IMR-90 (cell line): Measurements from ENCODE around the gene IKZF3. TPM values are rescaled to one million over a fixed set of nuclear protein-coding genes. Genes with fewer than 3 reads are reported as not detected.

Experiments used
- ATAC-seq: fragments of 200-7000 bp; cut with Tn5 transposase; 2 replicates; pipeline ENCODE4 v1.9.1; 2020; ENCODE audit warnings: low read depth, mild to moderate bottlenecking, moderate library complexity
- BruUV-seq: library from RNA; stranded (reverse); fragments of 400-500 nt; replicated peaks from 2 replicates; lab custom pipeline; 2021; lab: Mats Ljungman, UMichigan
- CTCF ChIA-PET: fragments of 300-600 bp; formaldehyde crosslinking; extraction: SDS; loops from one replicate; lab custom pipeline; 2021; ENCODE audit warnings: antibody characterized with exemption; lab: Yijun Ruan, JAX
- POLR2A ChIA-PET: fragments of 300-600 bp; sonication (Branson Sonifier 250); formaldehyde crosslinking; loops from one replicate; lab custom pipeline; 2022; ENCODE audit warnings: antibody characterized with exemption; ENCODE audit not compliant: unreplicated experiment; lab: Charles Lee
- DNase-seq: peaks from one replicate; pipeline ENCODE4 v3.0.0; 2013
- H2AFZ ChIP-seq: replicated peaks from 2 replicates; pipeline ENCODE3; 2013; ENCODE audit warnings: low read length, mild to moderate bottlenecking; ENCODE audit not compliant: poor library complexity
- H2AK5ac ChIP-seq: 2 replicates; pipeline ENCODE4 v1.6.1; 2013; ENCODE audit warnings: low read depth, low read length, inconsistent platforms
- H2AK9ac ChIP-seq: replicated peaks from 2 replicates; pipeline ENCODE3; 2013; ENCODE audit warnings: mild to moderate bottlenecking, low read depth, low read length, moderate library complexity; ENCODE audit not compliant: poor library complexity
- H2BK120ac ChIP-seq: 2 replicates; pipeline ENCODE4 v1.6.1; 2013; ENCODE audit warnings: low read depth, low read length, inconsistent platforms
- H2BK15ac ChIP-seq: 3 replicates; pipeline ENCODE4 v1.6.1; 2013; ENCODE audit warnings: low read depth, low read length, inconsistent platforms
- H2BK20ac ChIP-seq: 2 replicates; pipeline ENCODE4 v1.6.1; 2013; ENCODE audit warnings: low read depth, mild to moderate bottlenecking, inconsistent platforms, low read length, moderate library complexity
- H2BK5ac ChIP-seq: 2 replicates; pipeline ENCODE4 v1.6.1; 2013; ENCODE audit warnings: mild to moderate bottlenecking, low read depth, low read length, inconsistent platforms; ENCODE audit not compliant: poor library complexity, severe bottlenecking
- H3K14ac ChIP-seq: replicated peaks from 2 replicates; pipeline ENCODE4 v1.6.1; 2013; ENCODE audit warnings: low read depth, low read length, inconsistent platforms
- H3K18ac ChIP-seq: 2 replicates; pipeline ENCODE4 v1.6.1; 2013; ENCODE audit warnings: low read depth, low read length, control low read depth
- H3K23ac ChIP-seq: 2 replicates; pipeline ENCODE4 v1.6.1; 2013; ENCODE audit warnings: low read depth, low read length, inconsistent platforms
- H3K27ac ChIP-seq: 2 replicates; pipeline ENCODE4 v1.5.1; 2013; ENCODE audit warnings: mild to moderate bottlenecking, control low read depth, low read length; ENCODE audit not compliant: insufficient read depth
- H3K27me3 ChIP-seq: 2 replicates; pipeline ENCODE4 v1.6.1; 2013; ENCODE audit warnings: low read length; ENCODE audit not compliant: control insufficient read depth, insufficient read depth
- H3K36me3 ChIP-seq: 2 replicates; pipeline ENCODE4 v1.6.1; 2013; ENCODE audit warnings: low read length, mixed read lengths; ENCODE audit not compliant: control insufficient read depth, insufficient read depth
- H3K4ac ChIP-seq: 2 replicates; pipeline ENCODE4 v1.6.1; 2013; ENCODE audit warnings: low read depth, low read length, inconsistent platforms
- H3K4me1 ChIP-seq: 2 replicates; pipeline ENCODE4 v1.6.1; 2013; ENCODE audit warnings: low read length, mixed read lengths; ENCODE audit not compliant: control insufficient read depth, insufficient read depth
- H3K4me2 ChIP-seq: 2 replicates; pipeline ENCODE4 v1.6.1; 2013; ENCODE audit warnings: low read depth, mild to moderate bottlenecking, control low read depth, low read length, moderate library complexity
- H3K4me3 ChIP-seq: 2 replicates; pipeline ENCODE4 v1.5.1; 2013; ENCODE audit warnings: low read depth, mild to moderate bottlenecking, control low read depth, low read length, moderate library complexity; ENCODE audit not compliant: insufficient read depth
- H3K56ac ChIP-seq: 2 replicates; pipeline ENCODE4 v1.6.1; 2013; ENCODE audit warnings: low read length, inconsistent platforms; ENCODE audit not compliant: insufficient read depth; ENCODE audit errors: extremely low read depth
- H3K79me1 ChIP-seq, 2 experiments: 2 replicates each; pipeline ENCODE4 v1.6.1; 2013; ENCODE audit warnings: low read length in 2 of 2, inconsistent platforms in 1 of 2, low read depth in 1 of 2
- H3K9ac ChIP-seq: 2 replicates; pipeline ENCODE4 v1.6.1; 2013; ENCODE audit warnings: low read depth, low read length, control low read depth
- H3K9me1 ChIP-seq: 2 replicates; pipeline ENCODE4 v1.6.1; 2013; ENCODE audit warnings: low read length, inconsistent platforms; ENCODE audit not compliant: insufficient read depth
- H3K9me3 ChIP-seq: 2 replicates; pipeline ENCODE4 v1.6.1; 2013; ENCODE audit warnings: low read length; ENCODE audit not compliant: control insufficient read depth, insufficient read depth
- H4K20me1 ChIP-seq: 2 replicates; pipeline ENCODE4 v1.6.1; 2013; ENCODE audit warnings: low read length, inconsistent platforms; ENCODE audit not compliant: insufficient read depth
- H4K5ac ChIP-seq: 2 replicates; pipeline ENCODE4 v1.6.1; 2013; ENCODE audit warnings: mild to moderate bottlenecking, low read depth, low read length, control low read depth
- H4K8ac ChIP-seq, 2 experiments: 2 replicates each; pipeline ENCODE4 v1.6.1; 2013; ENCODE audit warnings: low read depth in 2 of 2, low read length in 2 of 2, control low read depth in 1 of 2, inconsistent platforms in 1 of 2
- H4K91ac ChIP-seq: 2 replicates; pipeline ENCODE4 v1.6.1; 2013; ENCODE audit warnings: low read depth, low read length, inconsistent platforms; ENCODE audit not compliant: insufficient read depth
- BHLHE40 ChIP-seq: fragments of 150-350 bp; IDR thresholded peaks from 2 replicates; pipeline ENCODE4 v1.6.1; 2016; ENCODE audit warnings: mild to moderate bottlenecking, low read depth, low read length
- CEBPB ChIP-seq: IDR thresholded peaks from 2 replicates; pipeline ENCODE4 v1.6.1; 2012; ENCODE audit warnings: low read depth, low read length, improper control_type of control experiment
- CHD1 ChIP-seq: IDR thresholded peaks from 2 replicates; pipeline ENCODE4 v1.6.1; 2012; ENCODE audit warnings: low read depth, low read length, improper control_type of control experiment
- MXI1 ChIP-seq: IDR thresholded peaks from 2 replicates; pipeline ENCODE4 v1.6.1; 2012; ENCODE audit warnings: low read depth, mild to moderate bottlenecking, low read length, moderate library complexity, borderline replicate concordance
- RCOR1 ChIP-seq: IDR thresholded peaks from 2 replicates; pipeline ENCODE4 v1.6.1; 2012; ENCODE audit warnings: mild to moderate bottlenecking, low read length, improper control_type of control experiment; ENCODE audit not compliant: insufficient replicate concordance
- WGBS, 2 experiments: methylation state at CpG; one replicate each; pipeline versions ENCODE4 v1.1.5 to v1.1.7; 2013; ENCODE audit warnings: missing lambda C conversion rate in 2 of 2; ENCODE audit not compliant: insufficient read length in 1 of 2; ENCODE audit errors: extremely low coverage in 2 of 2; 5-methylcytosine and 5-hydroxymethylcytosine counted together
- dilution Hi-C: fragments of 300-500 bp; cut with HindIII; formaldehyde crosslinking; loops from one replicate; pipeline ENCODE4 v1.14.3; 2018; ENCODE audit warnings: low sequenced_read_pairs; ENCODE audit not compliant: unreplicated experiment
- in situ Hi-C: fragments of 300-500 bp; cut with MboI; formaldehyde crosslinking; loops from 3 replicates; pipeline ENCODE4 v1.14.3; 2019; ENCODE audit warnings: low sequenced_read_pairs, inconsistent platforms, mixed read lengths
- intact Hi-C: fragments of 100-400 bp; cut with micrococcal nuclease; formaldehyde crosslinking; loops from 2 replicates; pipeline ENCODE4 v1.10.0; 2022
- polyA plus RNA-seq, 3 experiments: library from polyadenylated mRNA; depleted of rRNA; stranded (reverse); fragments of >200 nt; gene quantifications; 2 replicates each; pipeline ENCODE4 v1.2.3, GENCODE V29; 2012; ENCODE audit warnings: low replicate concordance in 1 of 3
- total RNA-seq: library from RNA; depleted of rRNA; stranded (reverse); fragments of >200 nt; gene quantifications from 2 replicates; pipeline ENCODE4 v1.2.3, GENCODE V29; 2012
- TF ChIP-seq, protein P1 (sequence below): conservative IDR thresholded peaks from 2 replicates; pipeline ENCODE4 v1.5.1; 2012; ENCODE audit warnings: mild to moderate bottlenecking, low read depth, low read length, improper control_type of control experiment
- TF ChIP-seq, protein P2 (sequence below): fragments of 150-350 bp; IDR thresholded peaks from 2 replicates; pipeline ENCODE4 v1.6.1; 2016; ENCODE audit warnings: low read depth, mild to moderate bottlenecking, low read length, moderate library complexity, borderline replicate concordance

IKZF3 gene
- total and polyA plus RNA-seq, 2 of the 4 experiments (the other 2 are of a cell fraction), result not detected

DNA sequence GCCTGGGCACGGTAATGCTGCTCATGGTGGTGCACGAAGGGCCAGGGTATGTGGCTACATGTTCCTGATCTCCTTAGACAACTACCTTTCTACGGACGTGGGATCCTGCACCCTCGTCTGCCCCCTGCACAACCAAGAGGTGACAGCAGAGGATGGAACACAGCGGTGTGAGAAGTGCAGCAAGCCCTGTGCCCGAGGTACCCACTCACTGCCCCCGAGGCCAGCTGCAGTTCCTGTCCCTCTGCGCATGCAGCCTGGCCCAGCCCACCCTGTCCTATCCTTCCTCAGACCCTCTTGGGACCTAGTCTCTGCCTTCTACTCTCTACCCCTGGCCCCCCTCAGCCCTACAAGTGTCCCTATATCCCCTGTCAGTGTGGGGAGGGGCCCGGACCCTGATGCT, 152.3 kb downstream of the IKZF3 start:
- no peak overlapping the region for H4K8ac ChIP-seq
- no peak overlapping the region for H2BK120ac ChIP-seq
- in situ Hi-C loops (no loop called here), intact Hi-C loops (no loop called here), dilution Hi-C loops (no loop called here)
- H3K9me3 ChIP-seq, result no peaks in the 10 kb centered on the region
- H2BK15ac ChIP-seq, result no peak overlapping the region
- peaks cover 1% of the 10 kb centered on the region; the same call in 1 of the 2 replicates for H4K20me1 ChIP-seq
- no peak overlapping the region for H3K9ac ChIP-seq
- no peak overlapping the region for H3K4me2 ChIP-seq
- ATAC-seq, result no peak
- no peak for DNase-seq
- WGBS, 2 experiments, result 100% methylated on average over 1 of the region's 10 CpGs; no CpG with 5 or more reads in 1 of the 2 experiments
- H4K5ac ChIP-seq, result no peak overlapping the region
- H3K56ac ChIP-seq, result no peak overlapping the region
- H3K79me1 ChIP-seq, result peaks cover 0 to 10% of the 10 kb centered on the region in 2 experiments; a peak in 2 of 4 replicates
- H3K36me3 ChIP-seq, result peaks cover 67% of the 10 kb centered on the region
- no peaks in the 10 kb centered on the region for H3K27me3 ChIP-seq
- H3K4me1 ChIP-seq, result no peaks in the 10 kb centered on the region
- no peaks in the 10 kb centered on the region for H3K9me1 ChIP-seq
- no TSS peak for BruUV-seq
- no peak overlapping the region for H2AK5ac ChIP-seq
- no peak overlapping the region for H4K91ac ChIP-seq
- H2AFZ ChIP-seq, result no peak overlapping the region
- POLR2A ChIA-PET, result no interaction called here
- H3K27ac ChIP-seq, result no peak overlapping the region
- TF ChIP-seq MXI1, result no peak
- TF ChIP-seq CEBPB, result no peak
- TF ChIP-seq CHD1, result no peak
- no peak for TF ChIP-seq RCOR1
- TF ChIP-seq, protein P1, sequence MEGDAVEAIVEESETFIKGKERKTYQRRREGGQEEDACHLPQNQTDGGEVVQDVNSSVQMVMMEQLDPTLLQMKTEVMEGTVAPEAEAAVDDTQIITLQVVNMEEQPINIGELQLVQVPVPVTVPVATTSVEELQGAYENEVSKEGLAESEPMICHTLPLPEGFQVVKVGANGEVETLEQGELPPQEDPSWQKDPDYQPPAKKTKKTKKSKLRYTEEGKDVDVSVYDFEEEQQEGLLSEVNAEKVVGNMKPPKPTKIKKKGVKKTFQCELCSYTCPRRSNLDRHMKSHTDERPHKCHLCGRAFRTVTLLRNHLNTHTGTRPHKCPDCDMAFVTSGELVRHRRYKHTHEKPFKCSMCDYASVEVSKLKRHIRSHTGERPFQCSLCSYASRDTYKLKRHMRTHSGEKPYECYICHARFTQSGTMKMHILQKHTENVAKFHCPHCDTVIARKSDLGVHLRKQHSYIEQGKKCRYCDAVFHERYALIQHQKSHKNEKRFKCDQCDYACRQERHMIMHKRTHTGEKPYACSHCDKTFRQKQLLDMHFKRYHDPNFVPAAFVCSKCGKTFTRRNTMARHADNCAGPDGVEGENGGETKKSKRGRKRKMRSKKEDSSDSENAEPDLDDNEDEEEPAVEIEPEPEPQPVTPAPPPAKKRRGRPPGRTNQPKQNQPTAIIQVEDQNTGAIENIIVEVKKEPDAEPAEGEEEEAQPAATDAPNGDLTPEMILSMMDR, result no peak
- no peak for TF ChIP-seq BHLHE40
- TF ChIP-seq, protein P2, sequence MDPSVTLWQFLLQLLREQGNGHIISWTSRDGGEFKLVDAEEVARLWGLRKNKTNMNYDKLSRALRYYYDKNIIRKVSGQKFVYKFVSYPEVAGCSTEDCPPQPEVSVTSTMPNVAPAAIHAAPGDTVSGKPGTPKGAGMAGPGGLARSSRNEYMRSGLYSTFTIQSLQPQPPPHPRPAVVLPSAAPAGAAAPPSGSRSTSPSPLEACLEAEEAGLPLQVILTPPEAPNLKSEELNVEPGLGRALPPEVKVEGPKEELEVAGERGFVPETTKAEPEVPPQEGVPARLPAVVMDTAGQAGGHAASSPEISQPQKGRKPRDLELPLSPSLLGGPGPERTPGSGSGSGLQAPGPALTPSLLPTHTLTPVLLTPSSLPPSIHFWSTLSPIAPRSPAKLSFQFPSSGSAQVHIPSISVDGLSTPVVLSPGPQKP, result no peak
- no peak overlapping the region for H3K23ac ChIP-seq
- H2BK20ac ChIP-seq, result no peak overlapping the region
- CTCF ChIA-PET, result no interaction called here
- no peak overlapping the region for H3K4me3 ChIP-seq
- no peak overlapping the region for H2BK5ac ChIP-seq
- no peak overlapping the region for H3K18ac ChIP-seq
- no peak overlapping the region for H2AK9ac ChIP-seq
- H3K4ac ChIP-seq, result no peak overlapping the region
- H3K14ac ChIP-seq, result no peak overlapping the region
